ENCODE data around the gene SLC25A14. TPM values are rescaled to one million over a fixed set of nuclear protein-coding genes. Genes with fewer than 3 reads are reported as not detected.

Gene SLC25A14
- total RNA-seq, 1 experiment from 2014 or later = 13.1 TPM

- no peak overlapping the region for H2AFZ ChIP-seq (ENCODE audit: low read depth, low read length, poor library complexity, severe bottlenecking)
- no peaks in the 10 kb centered on the region for H3K9me2 ChIP-seq (ENCODE audit: insufficient read depth)
- ChIA-PET POLR2A (no interaction called here), CTCF (no interaction called here), RAD21 (ENCODE audit: low non-redundant PET in 1 of 2, low total read pairs in 2 of 2, uncharacterized antibody in 2 of 2, unreplicated experiment in 2 of 2) (no interaction called here)
- H3K9me3 ChIP-seq (ENCODE audit: control insufficient read depth in 1 of 2, insufficient read depth in 1 of 2, low read depth in 1 of 2, low read length in 2 of 2) = no peaks in the 10 kb centered on the region
- DNase-seq (ENCODE audit: low read depth, low spot score) (no peak), ATAC-seq (no peak)
- H3K27me3 ChIP-seq (ENCODE audit: insufficient read depth, low read length) = no peaks in the 10 kb centered on the region
- no peak overlapping the region for H3K4me2 ChIP-seq (ENCODE audit: low read length)
- TF ChIP-seq ATF3 (IDR thresholded peaks at IDR 0.05) (no peak), ELF1 (IDR thresholded peaks at IDR 0.05; ENCODE audit: borderline replicate concordance, low read depth) (no peak), POLR2A (IDR thresholded peaks at IDR 0.05; ENCODE audit: borderline replicate concordance, extremely low read depth, insufficient read depth, insufficient read length) (no peak), TCF7L2 (IDR thresholded peaks at IDR 0.05; ENCODE audit: borderline replicate concordance, extremely low read depth, insufficient read depth, insufficient read length) (no peak), POLR2AphosphoS5 (IDR thresholded peaks at IDR 0.05; ENCODE audit: low read depth, low read length) (no peak), CEBPB (IDR thresholded peaks at IDR 0.05; ENCODE audit: low read depth) (no peak), SP1 (IDR thresholded peaks at IDR 0.05; ENCODE audit: low read depth) (no peak), EZH2 (IDR thresholded peaks at IDR 0.05) (no peak), RAD21 (IDR thresholded peaks at IDR 0.05; ENCODE audit: low read depth) (no peak), REST (IDR thresholded peaks at IDR 0.05; ENCODE audit: low read depth) (no peak), CBX3 (IDR thresholded peaks at IDR 0.05; ENCODE audit: low read depth) (no peak), JUND (IDR thresholded peaks at IDR 0.05) (no peak), EGR1 (IDR thresholded peaks at IDR 0.05; ENCODE audit: low read depth) (no peak), SRF (IDR thresholded peaks at IDR 0.05; ENCODE audit: low read depth) (no peak), ZFX (IDR thresholded peaks at IDR 0.05) (no peak), SIN3A (IDR thresholded peaks at IDR 0.05; ENCODE audit: low read depth) (no peak), ZBTB33 (IDR thresholded peaks at IDR 0.05; ENCODE audit: extremely low read depth, insufficient replicate concordance, low read length) (no peak)
- TF ChIP-seq, protein P1, sequence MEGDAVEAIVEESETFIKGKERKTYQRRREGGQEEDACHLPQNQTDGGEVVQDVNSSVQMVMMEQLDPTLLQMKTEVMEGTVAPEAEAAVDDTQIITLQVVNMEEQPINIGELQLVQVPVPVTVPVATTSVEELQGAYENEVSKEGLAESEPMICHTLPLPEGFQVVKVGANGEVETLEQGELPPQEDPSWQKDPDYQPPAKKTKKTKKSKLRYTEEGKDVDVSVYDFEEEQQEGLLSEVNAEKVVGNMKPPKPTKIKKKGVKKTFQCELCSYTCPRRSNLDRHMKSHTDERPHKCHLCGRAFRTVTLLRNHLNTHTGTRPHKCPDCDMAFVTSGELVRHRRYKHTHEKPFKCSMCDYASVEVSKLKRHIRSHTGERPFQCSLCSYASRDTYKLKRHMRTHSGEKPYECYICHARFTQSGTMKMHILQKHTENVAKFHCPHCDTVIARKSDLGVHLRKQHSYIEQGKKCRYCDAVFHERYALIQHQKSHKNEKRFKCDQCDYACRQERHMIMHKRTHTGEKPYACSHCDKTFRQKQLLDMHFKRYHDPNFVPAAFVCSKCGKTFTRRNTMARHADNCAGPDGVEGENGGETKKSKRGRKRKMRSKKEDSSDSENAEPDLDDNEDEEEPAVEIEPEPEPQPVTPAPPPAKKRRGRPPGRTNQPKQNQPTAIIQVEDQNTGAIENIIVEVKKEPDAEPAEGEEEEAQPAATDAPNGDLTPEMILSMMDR (IDR thresholded peaks at IDR 0.05 in 2 of 3, conservative IDR thresholded peaks at IDR 0.05 in 1 of 3; ENCODE audit: borderline replicate concordance in 1 of 3, insufficient read depth in 1 of 3, low read depth in 2 of 3, low read length in 2 of 3) = no peak
- no peak overlapping the region for H3K9ac ChIP-seq (ENCODE audit: low read length)
- no TSS peak for BruUV-seq (replicated peaks)
- H3K4me3 ChIP-seq (replicated peaks in 1 of 2; ENCODE audit: low read depth in 1 of 2, low read length in 2 of 2) = no peak overlapping the region
- H3K4me1 ChIP-seq (ENCODE audit: control insufficient read depth in 1 of 2, insufficient read depth in 2 of 2, low read length in 2 of 2) = peaks cover 0 to 2% of the 10 kb centered on the region in 2 experiments; a peak in 1 of 4 replicates
- H4K20me1 ChIP-seq (ENCODE audit: insufficient read depth) = no peaks in the 10 kb centered on the region
- intact Hi-C loops (cut with micrococcal nuclease) = no loop called here
- H3K79me2 ChIP-seq (ENCODE audit: insufficient read depth, low read length) = no peaks in the 10 kb centered on the region
- no peak overlapping the region for H3K27ac ChIP-seq (ENCODE audit: low read depth, low read length)
- H3K36me3 ChIP-seq (ENCODE audit: control insufficient read depth in 1 of 2, insufficient read depth in 2 of 2, low read length in 2 of 2) = no peaks in the 10 kb centered on the region
These were observed 37.7 kb upstream of the SLC25A14 start for GRCh38 chrX:130301977-130302376.
